Stimulated activated CD8-positive, alpha-beta memory T cell treated with anti-CD3 and anti-CD28 coated beads, Interleukin-12 subunit alpha, Interleukin-12 subunit beta, amount 100 ng/mL, for 1 hour (primary cell): ENCODE data around the gene PKMYT1.

ENCODE experiments used
- DNase-seq: peaks from one replicate; pipeline ENCODE4 v3.0.0-alpha.2; 2020; ENCODE audit warnings: low read depth

PKMYT1 gene

GRCh38 chr16:2973093-2973492 lies 7.2 kb downstream of the PKMYT1 start:
- DNase-seq: no peak

- DNase-seq: no peak
Observed at GRCh38 chr16:2971985-2972784, 8.1 kb downstream of the PKMYT1 start.

- no peak for DNase-seq
Observed at GRCh38 chr16:2971134-2971984, 8.9 kb downstream of the PKMYT1 start.

- no peak for DNase-seq
Observed at GRCh38 chr16:2970563-2970962, 9.7 kb downstream of the PKMYT1 start.

GRCh38 chr16:2969545-2970521 lies 10.4 kb downstream of the PKMYT1 start:
- peak; percentile 23 for DNase-seq

GRCh38 chr16:2968738-2969544 lies 11.3 kb downstream of the PKMYT1 start, which contains the start of gene PAQR4:
TSS of gene PAQR4 (plus strand) at chr16:2969348. CDS start at chr16:2969675, 327 bp downstream.
- DNase-seq: peak; percentile 55

GRCh38 chr16:2968368-2968737 lies 11.9 kb downstream of the PKMYT1 start:
- DNase-seq: no peak

GRCh38 chr16:2967721-2968161 lies 12.5 kb downstream of the PKMYT1 start:
- DNase-seq: no peak

GRCh38 chr16:2967211-2967631 lies 13.0 kb downstream of the PKMYT1 start:
- DNase-seq: no peak

GRCh38 chr16:2966808-2967191 lies 13.4 kb downstream of the PKMYT1 start:
- no peak for DNase-seq

GRCh38 chr16:2966043-2966807 lies 14.0 kb downstream of the PKMYT1 start:
- no peak for DNase-seq

GRCh38 chr16:2964475-2965336 lies 15.5 kb downstream of the PKMYT1 start:
- no peak for DNase-seq

- no peak for DNase-seq
Observed at GRCh38 chr16:2963723-2964474, 16.3 kb downstream of the PKMYT1 start, which contains the start of gene KREMEN2. TSS of gene KREMEN2 (plus strand) at chr16:2964275. CDS start at chr16:2964521, 246 bp downstream.

GRCh38 chr16:2963074-2963722 lies 17.0 kb downstream of the PKMYT1 start:
- DNase-seq: no peak

GRCh38 chr16:2962334-2963073 lies 17.7 kb downstream of the PKMYT1 start:
- no peak for DNase-seq

GRCh38 chr16:2960183-2961010 lies 19.8 kb downstream of the PKMYT1 start:
- no peak for DNase-seq
